HepG2 (cell line): ENCODE measurements around the gene SPRN. TPM values are rescaled to one million over a fixed set of nuclear protein-coding genes. Genes with fewer than 3 reads are reported as not detected.

Source experiments
- EEA1 ChIP-seq: sonication (generic); formaldehyde crosslinking; IDR thresholded peaks from 2 replicates; pipeline ENCODE4 v1.5.1; 2020; ENCODE audit warnings: mild to moderate bottlenecking, missing genetic modification reagents, borderline replicate concordance
- EHMT2 ChIP-seq: fragments of 200-600 bp; sonication (generic); IDR thresholded peaks from 2 replicates; pipeline ENCODE4 v1.7.0; 2017; ENCODE audit warnings: antibody characterized with exemption, low read depth, low read length, borderline replicate concordance
- FOXK2 ChIP-seq: fragments of 450-650 bp; IDR thresholded peaks from 2 replicates; pipeline ENCODE4 v1.6.1; 2016
- HNRNPK ChIP-seq: fragments of 200-400 bp; formaldehyde crosslinking; IDR thresholded peaks from 2 replicates; pipeline ENCODE4 v1.6.1; 2018; ENCODE audit warnings: low read length, low read depth, moderate library complexity, mild to moderate bottlenecking; ENCODE audit not compliant: poor library complexity, severe bottlenecking
- MED1 ChIP-seq: sonication (generic); formaldehyde crosslinking; IDR thresholded peaks from 2 replicates; pipeline ENCODE4 v1.4.0; 2020; ENCODE audit warnings: missing genetic modification reagents
- MIER2 ChIP-seq: IDR thresholded peaks from 2 replicates; pipeline ENCODE4 v1.6.1; 2016; ENCODE audit warnings: missing biosample characterization, missing genetic modification reagents
- PCBP2 ChIP-seq: fragments of 200-400 bp; formaldehyde crosslinking; optimal IDR thresholded peaks from 2 replicates; pipeline ENCODE3; 2018; ENCODE audit warnings: low read length, low read depth; ENCODE audit not compliant: poor library complexity, severe bottlenecking
- PHF5A ChIP-seq: IDR thresholded peaks from one replicate; pipeline ENCODE4 v1.6.1; 2018; ENCODE audit warnings: low read depth, missing genetic modification reagents; ENCODE audit not compliant: unreplicated experiment
- SMAD3 ChIP-seq: sonication (generic); formaldehyde crosslinking; IDR thresholded peaks from 2 replicates; pipeline ENCODE4 v1.4.0; 2020; ENCODE audit warnings: missing genetic modification reagents
- TBX2 ChIP-seq: sonication (generic); formaldehyde crosslinking; IDR thresholded peaks from 2 replicates; pipeline ENCODE4 v1.5.0; 2020; ENCODE audit warnings: missing genetic modification reagents, mild to moderate bottlenecking, borderline replicate concordance
- ZBTB38 ChIP-seq: sonication (generic); formaldehyde crosslinking; IDR thresholded peaks from 2 replicates; pipeline ENCODE4 v1.5.1; 2020; ENCODE audit warnings: mild to moderate bottlenecking, missing genetic modification reagents
- ZBTB8A ChIP-seq: sonication (generic); formaldehyde crosslinking; IDR thresholded peaks from 2 replicates; pipeline ENCODE4 v1.4.0; 2020; ENCODE audit warnings: mild to moderate bottlenecking, low read depth, missing genetic modification reagents, borderline replicate concordance
- ZFP1 ChIP-seq: IDR thresholded peaks from 2 replicates; pipeline ENCODE4 v1.6.1; 2016
- ZNF44 ChIP-seq: sonication (generic); formaldehyde crosslinking; IDR thresholded peaks from 2 replicates; pipeline ENCODE4 v1.5.1; 2020; ENCODE audit warnings: mild to moderate bottlenecking, missing genetic modification reagents
- ZNF468 ChIP-seq: sonication (generic); formaldehyde crosslinking; IDR thresholded peaks from 2 replicates; pipeline ENCODE4 v1.8.0; 2022; ENCODE audit warnings: mild to moderate bottlenecking, moderate library complexity, missing genetic modification reagents
- ZNF577 ChIP-seq: sonication (generic); formaldehyde crosslinking; IDR thresholded peaks from 2 replicates; pipeline ENCODE4 v1.4.0; 2020; ENCODE audit warnings: mild to moderate bottlenecking, low read depth, missing genetic modification reagents, borderline replicate concordance
- ZNF619 ChIP-seq: sonication (generic); formaldehyde crosslinking; IDR thresholded peaks from 2 replicates; pipeline ENCODE4 v1.4.0; 2020; ENCODE audit warnings: mild to moderate bottlenecking, missing genetic modification reagents
- ZNF839 ChIP-seq: sonication (generic); formaldehyde crosslinking; IDR thresholded peaks from 2 replicates; pipeline ENCODE4 v1.4.0; 2020; ENCODE audit warnings: missing genetic modification reagents, mild to moderate bottlenecking, borderline replicate concordance
- ZNF879 ChIP-seq: sonication (generic); formaldehyde crosslinking; IDR thresholded peaks from 2 replicates; pipeline ENCODE4 v1.8.1; 2023; ENCODE audit warnings: missing genetic modification reagents
- polyA plus RNA-seq, 8 experiments: library from polyadenylated mRNA; depleted of rRNA in 3 of 8; stranded (reverse) in 7 of 8; unstranded in 1 of 8; fragments of >200 nt; fragmentation: Illumina TruSeq in 4 of 8; extraction: Trizol in 4 of 8; gene quantifications; 2 replicates each; pipeline versions ENCODE4 v1.2.1 to v1.2.3, GENCODE V29; 2011 to 2016; ENCODE audit warnings: low read depth in 4 of 8, missing spikeins in 1 of 8, mixed read lengths in 1 of 8; ENCODE audit not compliant: insufficient read depth in 1 of 8
- total RNA-seq, 5 experiments: library from RNA; depleted of rRNA; stranded (reverse); fragments of >200 nt; fragmentation: Illumina TruSeq; extraction: Trizol; gene quantifications; 2 replicates each; pipeline ENCODE4 v1.2.3, GENCODE V29; 2016; ENCODE audit warnings: low read depth in 1 of 5
- TF ChIP-seq, protein P1 (sequence below): sonication (generic); formaldehyde crosslinking; IDR thresholded peaks from 2 replicates; pipeline ENCODE4 v1.4.0; 2020; ENCODE audit warnings: missing genetic modification reagents, borderline replicate concordance
- TF ChIP-seq, protein P2 (sequence below): sonication (generic); formaldehyde crosslinking; IDR thresholded peaks from 2 replicates; pipeline ENCODE4 v1.8.1; 2023; ENCODE audit warnings: mild to moderate bottlenecking, missing genetic modification reagents, borderline replicate concordance
- TF ChIP-seq, protein P3 (sequence below): sonication (generic); IDR thresholded peaks from 2 replicates; pipeline ENCODE4 v1.6.1; 2016; ENCODE audit warnings: low read depth, borderline replicate concordance
- TF ChIP-seq, protein P4 (sequence below): sonication (generic); formaldehyde crosslinking; conservative IDR thresholded peaks from 2 replicates; pipeline ENCODE4 v1.4.0; 2020; ENCODE audit warnings: missing genetic modification reagents

The SPRN gene
- total and polyA plus RNA-seq, 2 of the 13 experiments (the other 11 are each of a cell fraction or from before 2014, with no cell fraction given), result not detected

DNA sequence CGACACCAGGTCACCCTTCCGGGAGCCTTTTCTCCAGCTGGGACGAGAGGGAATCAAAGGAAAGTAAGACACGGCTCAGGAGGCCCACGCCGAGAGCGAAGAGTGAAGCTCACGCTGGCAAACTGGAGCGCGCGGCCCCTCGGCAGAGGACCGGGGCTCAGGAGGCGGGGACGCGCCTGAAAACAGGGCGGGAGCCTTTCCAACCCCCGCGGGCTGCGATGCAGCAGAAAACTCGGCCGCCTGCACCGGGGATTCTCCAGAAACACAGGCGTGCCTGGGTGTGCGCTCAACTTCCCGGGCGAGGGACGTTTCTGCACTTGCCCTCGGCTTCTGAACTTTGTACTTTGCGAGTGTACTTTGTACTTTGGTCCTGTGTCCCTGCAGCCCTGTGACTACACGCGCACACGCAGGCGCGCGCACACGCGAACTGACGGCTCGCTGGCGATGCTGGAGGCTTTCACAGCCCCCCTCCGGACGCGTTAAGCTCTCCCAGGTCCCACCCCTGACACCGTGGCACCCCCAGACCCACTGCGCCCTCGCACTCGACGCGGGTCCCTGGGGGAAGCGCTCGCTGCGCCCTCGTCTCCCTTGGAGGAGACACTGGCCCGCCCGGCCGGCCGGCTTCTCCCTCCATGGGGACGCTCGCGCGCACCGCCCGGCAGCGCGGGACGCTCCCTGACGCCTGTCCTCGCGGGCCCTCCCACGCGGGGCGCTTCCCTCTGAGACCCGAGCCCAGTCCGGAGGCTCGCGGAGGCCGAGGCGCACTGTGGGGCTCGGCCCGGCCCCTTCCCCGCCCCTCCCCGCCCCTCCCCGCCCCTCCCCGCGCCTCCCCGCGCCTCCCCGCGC is 46.0 kb downstream of the SPRN start (continued):
- TF ChIP-seq, protein P1, sequence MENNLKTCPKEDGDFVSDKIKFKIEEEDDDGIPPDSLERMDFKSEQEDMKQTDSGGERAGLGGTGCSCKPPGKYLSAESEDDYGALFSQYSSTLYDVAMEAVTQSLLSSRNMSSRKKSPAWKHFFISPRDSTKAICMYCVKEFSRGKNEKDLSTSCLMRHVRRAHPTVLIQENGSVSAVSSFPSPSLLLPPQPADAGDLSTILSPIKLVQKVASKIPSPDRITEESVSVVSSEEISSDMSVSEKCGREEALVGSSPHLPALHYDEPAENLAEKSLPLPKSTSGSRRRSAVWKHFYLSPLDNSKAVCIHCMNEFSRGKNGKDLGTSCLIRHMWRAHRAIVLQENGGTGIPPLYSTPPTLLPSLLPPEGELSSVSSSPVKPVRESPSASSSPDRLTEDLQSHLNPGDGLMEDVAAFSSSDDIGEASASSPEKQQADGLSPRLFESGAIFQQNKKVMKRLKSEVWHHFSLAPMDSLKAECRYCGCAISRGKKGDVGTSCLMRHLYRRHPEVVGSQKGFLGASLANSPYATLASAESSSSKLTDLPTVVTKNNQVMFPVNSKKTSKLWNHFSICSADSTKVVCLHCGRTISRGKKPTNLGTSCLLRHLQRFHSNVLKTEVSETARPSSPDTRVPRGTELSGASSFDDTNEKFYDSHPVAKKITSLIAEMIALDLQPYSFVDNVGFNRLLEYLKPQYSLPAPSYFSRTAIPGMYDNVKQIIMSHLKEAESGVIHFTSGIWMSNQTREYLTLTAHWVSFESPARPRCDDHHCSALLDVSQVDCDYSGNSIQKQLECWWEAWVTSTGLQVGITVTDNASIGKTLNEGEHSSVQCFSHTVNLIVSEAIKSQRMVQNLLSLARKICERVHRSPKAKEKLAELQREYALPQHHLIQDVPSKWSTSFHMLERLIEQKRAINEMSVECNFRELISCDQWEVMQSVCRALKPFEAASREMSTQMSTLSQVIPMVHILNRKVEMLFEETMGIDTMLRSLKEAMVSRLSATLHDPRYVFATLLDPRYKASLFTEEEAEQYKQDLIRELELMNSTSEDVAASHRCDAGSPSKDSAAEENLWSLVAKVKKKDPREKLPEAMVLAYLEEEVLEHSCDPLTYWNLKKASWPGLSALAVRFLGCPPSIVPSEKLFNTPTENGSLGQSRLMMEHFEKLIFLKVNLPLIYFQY (CRISPR knock-in tag), result peak; percentile 65; the same call in 1 of the 2 replicates
- TF ChIP-seq, protein P2, sequence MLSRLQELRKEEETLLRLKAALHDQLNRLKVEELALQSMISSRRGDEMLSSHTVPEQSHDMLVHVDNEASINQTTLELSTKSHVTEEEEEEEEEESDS (CRISPR knock-in tag), result no peak
- no peak for TF ChIP-seq ZNF619 (CRISPR knock-in tag)
- no peak for TF ChIP-seq ZFP1
- TF ChIP-seq ZNF879, result no peak
- no peak for TF ChIP-seq ZNF468 (CRISPR knock-in tag)
- TF ChIP-seq TBX2 (CRISPR knock-in tag), result peak; percentile 34; the same call in 1 of the 2 replicates
- no peak for TF ChIP-seq ZNF44 (CRISPR knock-in tag)
- TF ChIP-seq ZNF577 (CRISPR knock-in tag), result no peak
- TF ChIP-seq FOXK2, result no peak
- TF ChIP-seq HNRNPK, result peak; percentile 99
- TF ChIP-seq ZBTB38, result peak; percentile 46; the same call in 1 of the 2 replicates
- TF ChIP-seq ZBTB8A (CRISPR knock-in tag), result no peak
- no peak for TF ChIP-seq PCBP2
- no peak for TF ChIP-seq EEA1 (CRISPR knock-in tag)
- TF ChIP-seq MED1 (CRISPR knock-in tag), result peak; percentile 84
- no peak for TF ChIP-seq MIER2 (CRISPR knock-in tag)
- TF ChIP-seq, protein P3, sequence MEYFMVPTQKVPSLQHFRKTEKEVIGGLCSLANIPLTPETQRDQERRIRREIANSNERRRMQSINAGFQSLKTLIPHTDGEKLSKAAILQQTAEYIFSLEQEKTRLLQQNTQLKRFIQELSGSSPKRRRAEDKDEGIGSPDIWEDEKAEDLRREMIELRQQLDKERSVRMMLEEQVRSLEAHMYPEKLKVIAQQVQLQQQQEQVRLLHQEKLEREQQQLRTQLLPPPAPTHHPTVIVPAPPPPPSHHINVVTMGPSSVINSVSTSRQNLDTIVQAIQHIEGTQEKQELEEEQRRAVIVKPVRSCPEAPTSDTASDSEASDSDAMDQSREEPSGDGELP, result no peak
- TF ChIP-seq PHF5A (CRISPR knock-in tag), result no peak
- TF ChIP-seq ZNF839 (CRISPR knock-in tag), result no peak
- no peak for TF ChIP-seq EHMT2
- TF ChIP-seq, protein P4, sequence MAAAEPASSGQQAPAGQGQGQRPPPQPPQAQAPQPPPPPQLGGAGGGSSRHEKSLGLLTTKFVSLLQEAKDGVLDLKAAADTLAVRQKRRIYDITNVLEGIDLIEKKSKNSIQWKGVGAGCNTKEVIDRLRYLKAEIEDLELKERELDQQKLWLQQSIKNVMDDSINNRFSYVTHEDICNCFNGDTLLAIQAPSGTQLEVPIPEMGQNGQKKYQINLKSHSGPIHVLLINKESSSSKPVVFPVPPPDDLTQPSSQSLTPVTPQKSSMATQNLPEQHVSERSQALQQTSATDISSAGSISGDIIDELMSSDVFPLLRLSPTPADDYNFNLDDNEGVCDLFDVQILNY, result no peak
- no peak for TF ChIP-seq SMAD3 (CRISPR knock-in tag)
